Measurements from ENCODE around the gene ZNF784.

Gene ZNF784

GRCh38 chr19:55655648-55656040 is 31.3 kb upstream of the ZNF784 start:
- no peak for FAIRE-seq

- no peak for FAIRE-seq
These were observed 30.7 kb upstream of the ZNF784 start, which contains the start of gene U2AF2 for GRCh38 chr19:55654868-55655647. Gene U2AF2, plus strand, starts transcription at chr19:55655035. Its CDS starts 70 bp downstream, at chr19:55655105.

GRCh38 chr19:55654323-55654867 is 30.0 kb upstream of the ZNF784 start:
- FAIRE-seq, result peak; percentile 99

GRCh38 chr19:55653651-55654322 is 29.4 kb upstream of the ZNF784 start:
- no peak for FAIRE-seq

GRCh38 chr19:55652311-55653128 is 28.2 kb upstream of the ZNF784 start:
- no peak for FAIRE-seq

- no peak for FAIRE-seq
These were observed 26.9 kb upstream of the ZNF784 start for GRCh38 chr19:55651236-55651635.

- no peak for FAIRE-seq
These were observed 26.4 kb upstream of the ZNF784 start for GRCh38 chr19:55650602-55651230.

GRCh38 chr19:55650126-55650557 is 25.8 kb upstream of the ZNF784 start:
- FAIRE-seq, result no peak

- FAIRE-seq, result no peak
These were observed 25.1 kb upstream of the ZNF784 start for GRCh38 chr19:55649268-55650125.

GRCh38 chr19:55648585-55649267 is 24.4 kb upstream of the ZNF784 start:
- FAIRE-seq, result no peak

GRCh38 chr19:55647732-55648584 is 23.6 kb upstream of the ZNF784 start, which contains the start of gene CCDC106:
Gene CCDC106, plus strand, starts transcription at chr19:55648212. Its CDS starts 835 bp downstream, at chr19:55649047.
- FAIRE-seq, result no peak

- FAIRE-seq, result no peak
These were observed 22.7 kb upstream of the ZNF784 start for GRCh38 chr19:55646889-55647731.

- no peak for FAIRE-seq
These were observed 21.1 kb upstream of the ZNF784 start for GRCh38 chr19:55645512-55645881.

- FAIRE-seq, result no peak
These were observed 20.6 kb upstream of the ZNF784 start for GRCh38 chr19:55644842-55645511.

- no peak for FAIRE-seq
These were observed 19.9 kb upstream of the ZNF784 start for GRCh38 chr19:55644191-55644833.

- no peak for FAIRE-seq
These were observed 19.5 kb upstream of the ZNF784 start for GRCh38 chr19:55643887-55644176.

GRCh38 chr19:55643003-55643886 is 18.9 kb upstream of the ZNF784 start, which contains the start of gene ZNF581:
Gene ZNF581, plus strand, starts transcription at chr19:55643649. Its CDS starts 923 bp downstream, at chr19:55644572.
- FAIRE-seq, result no peak
